ENCODE results near the gene MSANTD3. TPM values are rescaled to one million over a fixed set of nuclear protein-coding genes. Genes with fewer than 3 reads are reported as not detected.

The MSANTD3 gene
- total RNA-seq, 1 experiment from 2014 or later = 35.7 TPM

GRCh38 chr9:100409176-100409556, 17.8 kb upstream of the MSANTD3 start:
- Mint-ChIP-seq H3K27ac (no peak overlapping the region), H3K9me3 (peaks cover 8 to 13% of the 10 kb centered on the region in 2 experiments), H3K36me3 (ENCODE audit: insufficient read depth in 1 of 3, low read depth in 3 of 3) (peaks cover 0 to 6% (median 4%) of the 10 kb centered on the region in 3 experiments; a peak in 5 of 7 replicates), H3K4me1 (peaks cover 13 to 14% of the 10 kb centered on the region in 2 experiments), H3K27me3 (ENCODE audit: low read depth) (peaks cover 2% of the 10 kb centered on the region; the same call in 1 of the 2 replicates), H3K4me3 (no peak overlapping the region)
- Histone ChIP-seq H3K4me1 (ENCODE audit: insufficient read depth, low read length) (no peaks in the 10 kb centered on the region), H4K5ac (ENCODE audit: insufficient read length, low read depth, low read length) (no peak overlapping the region), H3K56ac (ENCODE audit: insufficient read length, low read depth, low read length) (no peak overlapping the region), H2BK20ac (ENCODE audit: low read depth, low read length, poor library complexity, severe bottlenecking) (no peak overlapping the region), H2BK5ac (ENCODE audit: insufficient read length, low read length) (no peak overlapping the region), H2AK5ac (ENCODE audit: insufficient read length, low read length) (no peak overlapping the region), H3K23ac (ENCODE audit: insufficient read length, low read depth, low read length) (no peak overlapping the region), H3K9ac (ENCODE audit: extremely low read depth, insufficient read length, low read length) (no peak overlapping the region), H3K4ac (ENCODE audit: low read depth, low read length) (no peak overlapping the region), H3K14ac (ENCODE audit: insufficient read depth, low read length) (no peak overlapping the region), H3K27ac (ENCODE audit: insufficient read length, low read depth, low read length) (no peak overlapping the region), H3K9me3 (ENCODE audit: control insufficient read depth, low read depth, low read length) (no peaks in the 10 kb centered on the region), H3K4me2 (ENCODE audit: insufficient read depth, insufficient read length, low read length) (no peak overlapping the region), H2BK12ac (ENCODE audit: insufficient read length, low read depth, low read length) (no peak overlapping the region), H2BK120ac (ENCODE audit: low read depth, low read length, poor library complexity, severe bottlenecking) (no peak overlapping the region), H4K8ac (replicated peaks; ENCODE audit: insufficient read length, low read depth, low read length) (no peak overlapping the region), H3K18ac (ENCODE audit: insufficient read length, low read depth, low read length) (no peak overlapping the region), H3K79me1 (ENCODE audit: insufficient read depth, low read depth, low read length, poor library complexity, severe bottlenecking) (no peaks in the 10 kb centered on the region), H2AFZ (ENCODE audit: low read length) (no peak overlapping the region), H3T11ph (ENCODE audit: low read length) (no peak overlapping the region), H3K23me2 (ENCODE audit: insufficient read length, low read depth, low read length, poor library complexity, severe bottlenecking) (peaks cover 5% of the 10 kb centered on the region), H4K20me1 (ENCODE audit: control insufficient read depth, insufficient read depth, insufficient read length) (no peaks in the 10 kb centered on the region), H2BK15ac (ENCODE audit: low read depth, low read length) (no peak overlapping the region), H3K79me2 (ENCODE audit: insufficient read depth, low read length) (no peaks in the 10 kb centered on the region), H4K91ac (ENCODE audit: insufficient read length, low read depth, low read length) (no peak overlapping the region), H3K27me3 (ENCODE audit: insufficient read depth, low read length) (no peaks in the 10 kb centered on the region)
- DNase-seq = no peak
- WGBS (ENCODE audit: extremely low coverage, insufficient read length, low lambda C conversion rate) = no CpG with 5 or more reads among the region's 1 CpG
- no peak for TF ChIP-seq CTCF (conservative IDR thresholded peaks at IDR 0.05)
